Ovary (tissue), 3 donors: ENCODE measurements around the gene ATF6.

Source experiments
- CTCF ChIP-seq, 3 donors: fragments of 450-650 bp in 2 of 3; fragments of 200-600 bp in 1 of 3; IDR thresholded peaks; one replicate each; pipeline versions ENCODE4 v1.5.1 to v1.8.0; 2016 to 2022; ENCODE audit warnings: antibody characterized with exemption in 3 of 3, mild to moderate bottlenecking in 1 of 3
- POLR2A ChIP-seq: fragments of 450-650 bp; IDR thresholded peaks from one replicate; pipeline ENCODE4 v1.6.1; 2017; ENCODE audit warnings: antibody characterized with exemption, mild to moderate bottlenecking, moderate library complexity
- donor health status: DM: no; HTN: no; CAD: no.

GRCh38 chr1:162013289-162013688 lies 247.2 kb downstream of the ATF6 start:
- TF ChIP-seq CTCF (IDR thresholded peaks at IDR 0.05), result no peak
- TF ChIP-seq POLR2A, result no peak
